GM12865 (cell line): ENCODE measurements around the gene NXPH1.

Source experiments
- DNase-seq: peaks from one replicate; pipeline ENCODE4 v3.0.0; 2010; ENCODE audit warnings: low read depth
- H3K4me3 ChIP-seq: 2 replicates; pipeline ENCODE4 v1.5.1; 2011; ENCODE audit warnings: mild to moderate bottlenecking, low read depth, low read length, control low read depth
- CTCF ChIP-seq: IDR thresholded peaks from 2 replicates; pipeline ENCODE4 v1.5.1; 2011; ENCODE audit warnings: low read length, control low read depth, low read depth, inconsistent platforms; ENCODE audit not compliant: insufficient read depth; ENCODE audit errors: missing control alignments

NXPH1 gene

GRCh38 chr7:8753355-8753754 lies 319.9 kb downstream of the NXPH1 start:
- no peak for DNase-seq
- no peak overlapping the region for H3K4me3 ChIP-seq
- TF ChIP-seq CTCF = no peak

GRCh38 chr7:8761731-8762130 lies 328.3 kb downstream of the NXPH1 start:
- TF ChIP-seq CTCF = no peak
- DNase-seq = no peak
- H3K4me3 ChIP-seq = no peak overlapping the region

- DNase-seq = no peak
- no peak overlapping the region for H3K4me3 ChIP-seq
Observed at GRCh38 chr7:8762803-8763202, 329.4 kb downstream of the NXPH1 start.

GRCh38 chr7:8765374-8765773 lies 332.0 kb downstream of the NXPH1 start:
- no peak for TF ChIP-seq CTCF
- no peak overlapping the region for H3K4me3 ChIP-seq
- DNase-seq = no peak

More at GRCh38 chr7:8762803-8763202, 329.4 kb downstream of the NXPH1 start:
- no peak for TF ChIP-seq CTCF

- no peak overlapping the region for H3K4me3 ChIP-seq
- TF ChIP-seq CTCF = no peak
- no peak for DNase-seq
Observed at GRCh38 chr7:8773518-8773917, 340.1 kb downstream of the NXPH1 start.

- TF ChIP-seq CTCF = no peak
- no peak overlapping the region for H3K4me3 ChIP-seq
- DNase-seq = no peak
Observed at GRCh38 chr7:8778459-8778858, 345.1 kb downstream of the NXPH1 start.

GRCh38 chr7:8781166-8781565 lies 347.8 kb downstream of the NXPH1 start:
- no peak for DNase-seq
- no peak for TF ChIP-seq CTCF
- no peak overlapping the region for H3K4me3 ChIP-seq
